WTC11 (cell line): ENCODE measurements around the gene STUB1.

Experiments used
- JUN ChIP-seq: sonication (generic); formaldehyde crosslinking; IDR thresholded peaks from 2 replicates; pipeline ENCODE4 v1.8.0; 2023; ENCODE audit warnings: mild to moderate bottlenecking, missing genetic modification reagents
- TF ChIP-seq, protein P1 (sequence below): sonication (generic); formaldehyde crosslinking; IDR thresholded peaks from 2 replicates; pipeline ENCODE4 v1.8.1; 2022; ENCODE audit warnings: mild to moderate bottlenecking, moderate library complexity, missing genetic modification reagents

DNA sequence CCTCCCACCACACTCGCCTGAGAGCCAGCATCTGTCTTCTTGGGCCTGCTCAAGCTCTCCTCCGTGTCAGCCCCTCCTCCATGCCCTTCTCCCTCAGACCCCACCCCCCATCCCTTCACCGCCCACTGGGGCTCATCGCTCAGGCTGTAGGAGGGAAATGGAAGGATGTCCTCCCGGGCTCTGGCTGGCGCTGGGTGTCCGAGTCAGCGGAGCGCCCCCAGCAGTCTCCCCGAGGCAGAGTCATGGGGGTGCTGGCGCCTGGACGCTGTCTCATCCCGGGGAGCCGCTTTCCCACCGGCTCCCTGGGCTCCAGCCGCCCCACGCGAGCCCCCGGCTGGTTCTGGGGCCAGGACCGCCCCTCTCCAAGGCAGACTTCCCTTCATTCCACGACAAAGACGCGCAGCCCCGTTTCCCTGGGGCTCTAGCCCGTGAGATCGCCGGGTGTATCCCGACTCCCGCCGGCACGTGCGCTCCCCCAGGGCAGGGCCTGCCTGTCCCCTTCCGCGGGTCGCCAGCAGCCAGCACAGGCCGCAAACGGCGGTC is 40.3 kb downstream of the STUB1 start:
- TF ChIP-seq JUN (CRISPR knock-in tag) = no peak
- TF ChIP-seq, protein P1, sequence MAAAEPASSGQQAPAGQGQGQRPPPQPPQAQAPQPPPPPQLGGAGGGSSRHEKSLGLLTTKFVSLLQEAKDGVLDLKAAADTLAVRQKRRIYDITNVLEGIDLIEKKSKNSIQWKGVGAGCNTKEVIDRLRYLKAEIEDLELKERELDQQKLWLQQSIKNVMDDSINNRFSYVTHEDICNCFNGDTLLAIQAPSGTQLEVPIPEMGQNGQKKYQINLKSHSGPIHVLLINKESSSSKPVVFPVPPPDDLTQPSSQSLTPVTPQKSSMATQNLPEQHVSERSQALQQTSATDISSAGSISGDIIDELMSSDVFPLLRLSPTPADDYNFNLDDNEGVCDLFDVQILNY (CRISPR knock-in tag) = no peak
